GM04503 (cell line): ENCODE results near the gene MTHFD2L.

Source experiments
- DNase-seq: peaks from one replicate; pipeline ENCODE4 v3.0.0-alpha.2; 2012; ENCODE audit warnings: low read depth

The MTHFD2L gene

DNA sequence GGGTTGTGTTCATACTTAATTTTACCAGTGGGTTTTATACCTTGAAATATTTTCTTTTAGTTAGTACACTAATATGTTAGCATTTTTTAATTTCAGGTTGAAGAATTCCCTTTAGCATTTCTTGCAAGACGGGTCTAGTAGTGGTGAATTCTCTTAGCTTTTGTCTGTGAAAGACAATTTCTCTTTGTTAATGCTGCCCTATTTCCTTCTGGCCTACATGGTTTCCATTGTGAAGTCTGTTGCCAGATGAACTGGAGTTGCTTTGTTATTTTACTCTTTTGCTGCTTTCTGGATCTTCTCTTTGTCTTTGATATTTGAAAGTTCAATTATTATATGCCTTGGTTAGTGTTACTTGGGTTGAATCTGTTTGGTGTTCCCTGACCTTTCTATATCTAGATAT lies 25.0 kb upstream of the MTHFD2L start:
- DNase-seq: no peak

DNA sequence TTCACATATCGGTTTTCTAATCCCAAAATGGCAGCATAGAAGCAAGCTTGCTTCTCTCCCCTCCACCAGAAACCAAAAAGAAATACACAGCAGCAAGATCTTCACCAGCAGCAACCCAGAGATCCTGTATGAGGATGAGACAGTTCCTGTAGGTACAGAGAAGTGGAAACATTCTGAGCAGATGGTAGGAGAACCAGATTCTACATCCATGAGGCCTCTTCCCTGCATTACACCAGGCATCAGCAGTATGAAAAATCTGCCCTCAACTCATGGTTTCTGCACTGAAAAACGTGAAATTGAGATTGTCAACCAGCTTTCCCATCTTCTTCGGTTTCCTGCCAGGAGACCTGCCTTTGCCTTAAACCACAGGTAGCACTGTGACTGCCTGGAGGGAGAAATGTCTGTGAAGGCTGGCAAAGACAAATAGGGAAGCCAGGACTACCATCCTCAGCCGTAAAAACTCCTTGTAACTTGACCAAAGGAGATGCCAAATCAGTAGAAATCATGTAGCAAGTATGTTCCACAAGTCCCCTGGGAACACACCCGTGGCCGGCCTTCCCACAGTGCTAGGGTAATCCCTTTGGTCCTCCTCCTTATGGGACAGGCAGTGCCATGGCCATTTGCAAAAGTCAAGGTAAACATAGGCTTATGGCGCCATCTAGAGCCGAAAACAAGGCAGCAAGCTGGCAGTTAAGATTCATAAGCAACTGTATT lies 24.0 kb upstream of the MTHFD2L start:
- peak; percentile 66 for DNase-seq

DNA sequence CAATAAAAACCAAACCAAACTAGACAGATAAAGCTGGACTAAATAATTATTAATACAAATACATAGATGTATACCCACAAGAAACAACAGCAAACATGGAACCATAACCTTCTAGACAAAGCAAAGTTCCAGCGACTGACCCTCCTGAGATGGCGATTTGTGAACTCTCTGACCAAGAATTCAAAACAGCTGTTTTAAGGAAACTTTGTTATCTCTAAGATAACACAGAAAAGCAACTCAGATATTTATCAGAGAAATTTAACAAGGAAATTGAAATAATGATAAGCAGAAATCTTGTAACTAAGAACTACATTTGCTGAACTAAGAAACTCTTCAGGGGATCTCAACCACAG lies 23.4 kb upstream of the MTHFD2L start:
- no peak for DNase-seq

DNA sequence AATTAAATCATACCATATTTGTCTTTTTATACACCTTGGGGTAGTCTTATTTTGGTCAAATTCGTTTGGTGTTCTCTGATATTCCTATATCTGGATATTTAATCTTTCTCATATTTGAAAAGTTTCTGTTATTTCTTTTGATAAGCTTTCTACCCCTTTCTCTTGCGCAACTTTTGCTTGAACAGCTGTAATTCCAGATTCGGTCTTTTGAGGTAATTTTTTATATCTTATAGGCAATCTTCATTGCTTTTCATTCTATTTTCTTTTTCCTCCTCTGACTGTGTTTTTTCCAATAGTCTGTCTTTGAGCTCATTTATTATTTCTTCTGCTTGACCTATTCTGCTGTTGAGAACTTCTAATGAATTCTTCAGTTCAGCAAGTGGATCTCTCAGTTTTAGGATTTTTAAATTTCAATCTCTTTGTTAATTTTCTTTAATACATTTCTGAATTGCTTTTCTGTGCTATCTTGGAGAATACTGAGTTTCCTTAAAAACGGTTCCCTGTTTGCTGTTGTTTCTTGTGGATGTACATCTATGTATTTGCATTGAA lies 11.3 kb upstream of the MTHFD2L start:
- no peak for DNase-seq

DNA sequence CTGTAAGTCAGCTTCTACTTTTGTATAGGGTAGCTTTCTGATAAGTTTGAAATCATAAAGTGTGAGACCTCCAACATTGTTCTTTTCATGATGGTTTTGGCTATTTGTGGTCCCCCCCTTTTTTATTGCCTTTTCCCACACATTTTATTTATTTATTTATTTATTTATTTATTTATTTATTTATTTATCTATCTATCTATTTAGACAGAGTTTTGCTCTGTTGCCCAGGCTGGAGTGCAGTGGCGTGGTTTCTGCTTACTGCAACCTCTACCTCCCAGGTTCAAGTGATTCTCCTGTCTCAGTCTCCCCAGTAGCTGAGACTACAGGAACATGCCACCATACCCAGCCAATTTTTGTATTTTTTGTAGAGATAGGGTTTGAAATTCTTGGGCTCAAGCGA lies 9.7 kb upstream of the MTHFD2L start:
- no peak for DNase-seq

DNA sequence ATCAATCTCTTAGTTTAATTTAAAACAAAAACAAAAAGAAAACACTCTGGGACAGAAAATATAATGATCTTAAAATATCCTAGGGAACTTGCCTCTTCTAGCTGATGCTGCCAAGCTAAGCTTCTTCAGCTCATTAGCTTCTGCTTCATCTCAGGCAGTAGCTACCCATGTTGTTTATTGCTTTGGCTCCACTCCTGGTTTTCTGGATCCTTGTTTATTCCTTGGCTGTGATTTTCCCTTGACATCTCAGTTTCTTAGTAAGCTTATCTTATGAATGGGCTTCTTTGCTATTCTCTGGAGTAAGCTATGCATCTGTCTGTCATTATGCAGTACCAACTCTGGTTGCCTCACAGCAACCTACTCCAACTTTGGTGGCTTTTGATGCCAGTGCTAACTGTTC lies 5.1 kb upstream of the MTHFD2L start:
- no peak for DNase-seq

DNA sequence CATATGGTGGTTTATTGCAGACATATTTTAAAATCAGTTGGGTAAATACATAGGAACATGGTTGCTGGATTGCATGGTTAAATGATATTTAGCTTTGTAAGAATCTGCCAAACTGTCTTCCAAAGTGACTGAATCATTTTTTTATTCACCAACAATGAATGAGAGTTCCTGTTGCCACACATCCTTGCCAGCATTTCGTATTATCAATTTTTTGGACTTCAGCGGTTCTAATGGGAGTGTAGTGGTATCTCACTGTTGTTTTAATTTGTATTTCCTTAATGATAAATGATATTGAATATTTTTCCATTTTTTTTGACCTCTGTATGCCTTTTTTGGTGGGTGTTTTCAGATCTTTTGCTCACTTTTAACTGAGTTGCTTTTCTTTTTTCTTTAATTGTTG lies 1.4 kb upstream of the MTHFD2L start:
- no peak for DNase-seq

DNA sequence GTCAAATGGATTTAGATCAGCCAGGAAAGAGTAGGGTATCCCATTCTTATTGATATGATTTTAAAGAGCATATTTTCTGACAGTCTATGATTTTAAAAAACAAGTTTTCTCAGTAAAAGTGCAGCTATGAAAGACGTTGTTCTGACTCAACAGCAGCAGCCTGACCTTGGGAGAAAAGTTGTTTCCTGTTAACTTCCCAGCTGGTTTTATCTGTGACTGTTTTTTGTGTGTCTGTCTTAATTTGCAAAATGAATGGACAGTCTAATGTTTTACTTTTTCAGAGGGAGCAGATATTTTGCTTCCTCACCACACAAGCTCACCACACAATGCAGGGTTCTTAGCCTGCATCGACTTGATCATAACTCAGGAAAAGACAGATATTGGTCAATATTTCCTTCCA lies 764 bp upstream of the MTHFD2L start:
- DNase-seq: no peak

DNA sequence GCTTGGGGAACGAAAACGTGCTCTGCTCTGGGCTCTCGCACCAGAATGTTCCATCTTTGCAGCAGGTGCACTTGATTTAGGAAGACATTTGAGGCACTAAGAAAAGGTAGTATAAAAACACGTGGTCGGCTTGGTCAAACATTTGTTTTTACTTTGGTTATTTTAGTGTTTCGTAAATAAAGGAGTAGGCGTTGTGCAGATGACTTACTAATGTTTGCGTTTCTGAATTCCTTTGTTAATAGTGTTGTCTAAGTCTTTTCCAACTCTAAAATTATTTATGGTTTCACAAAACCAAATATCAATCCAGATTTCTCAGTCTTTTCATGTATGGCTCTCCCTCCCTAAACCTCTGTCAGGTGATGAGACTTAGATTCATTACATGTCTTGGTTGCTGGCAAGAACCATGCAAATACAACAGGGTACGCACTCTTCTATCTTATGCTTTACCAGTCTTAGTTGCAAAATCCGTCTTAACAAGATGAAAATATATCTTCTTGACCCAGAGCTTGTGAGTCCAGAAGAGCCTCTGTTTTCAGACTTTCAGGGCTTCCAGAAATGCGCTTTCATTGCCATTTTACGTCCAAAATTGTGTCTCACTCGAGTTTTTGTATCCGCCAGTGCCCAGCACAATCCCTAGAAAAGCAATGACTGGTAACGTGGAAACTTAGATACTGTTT lies 686 bp downstream of the MTHFD2L start:
- DNase-seq: no peak

DNA sequence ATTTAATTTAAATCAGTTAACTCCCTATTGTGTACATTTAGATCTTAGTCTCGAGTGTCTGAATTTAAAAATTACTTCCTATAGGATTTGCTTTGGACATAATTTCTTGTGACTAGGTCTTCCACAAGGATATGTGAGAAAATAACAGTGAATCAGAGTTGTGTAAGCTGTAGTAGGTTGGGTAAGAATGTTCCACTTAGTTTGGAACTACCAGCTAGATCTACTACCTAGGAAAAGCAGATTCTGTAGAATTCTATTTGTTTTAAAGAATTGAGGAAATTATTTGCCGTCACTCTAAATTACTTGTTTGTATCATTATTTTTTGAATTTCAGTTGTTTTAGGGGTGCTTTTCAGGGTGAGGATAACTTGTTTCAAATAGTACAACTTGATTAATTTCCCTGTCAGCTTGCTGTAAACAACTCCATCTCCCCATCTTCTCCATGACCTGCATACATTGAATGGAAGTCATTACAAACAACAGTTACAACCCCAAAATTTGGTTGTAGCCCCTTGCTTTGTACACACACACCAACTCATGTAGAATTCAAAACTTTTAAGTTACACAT lies 1.3 kb downstream of the MTHFD2L start:
- DNase-seq: no peak

DNA sequence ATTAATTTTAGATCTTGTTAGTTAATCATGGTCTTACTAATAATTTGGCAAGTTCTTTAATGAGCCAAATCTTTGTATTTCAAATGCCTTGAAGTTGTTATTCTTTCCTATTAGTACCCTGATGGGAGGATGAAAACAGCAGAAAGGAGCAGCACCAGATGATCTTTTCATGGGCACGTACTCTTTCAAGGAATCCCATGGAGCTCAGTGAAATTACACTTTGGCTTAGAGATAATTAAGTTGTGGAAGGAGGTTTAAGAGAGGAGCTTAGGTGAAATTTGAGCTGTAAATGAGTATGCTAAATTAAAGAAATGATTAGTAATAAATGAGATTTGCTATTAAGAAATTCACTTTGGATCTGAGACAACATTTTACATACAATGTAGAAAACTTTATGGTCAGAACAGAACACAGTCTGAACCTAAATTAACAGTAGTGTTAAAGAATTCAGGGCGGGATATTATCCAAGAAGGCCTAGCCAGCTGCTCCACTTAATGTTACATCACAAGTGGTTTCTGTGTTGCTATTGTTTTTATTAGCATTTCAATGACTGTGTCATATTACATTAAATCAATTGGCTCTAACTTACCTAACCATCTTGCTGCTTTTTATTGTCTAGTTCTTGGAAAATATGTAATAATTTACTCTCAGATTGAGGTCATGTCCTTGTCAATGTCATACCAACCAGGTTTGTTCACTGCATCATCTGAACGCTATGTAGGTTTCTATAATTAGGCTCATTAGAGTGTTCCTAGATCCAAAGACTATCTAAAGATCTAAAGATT lies 3.9 kb downstream of the MTHFD2L start:
- no peak for DNase-seq

DNA sequence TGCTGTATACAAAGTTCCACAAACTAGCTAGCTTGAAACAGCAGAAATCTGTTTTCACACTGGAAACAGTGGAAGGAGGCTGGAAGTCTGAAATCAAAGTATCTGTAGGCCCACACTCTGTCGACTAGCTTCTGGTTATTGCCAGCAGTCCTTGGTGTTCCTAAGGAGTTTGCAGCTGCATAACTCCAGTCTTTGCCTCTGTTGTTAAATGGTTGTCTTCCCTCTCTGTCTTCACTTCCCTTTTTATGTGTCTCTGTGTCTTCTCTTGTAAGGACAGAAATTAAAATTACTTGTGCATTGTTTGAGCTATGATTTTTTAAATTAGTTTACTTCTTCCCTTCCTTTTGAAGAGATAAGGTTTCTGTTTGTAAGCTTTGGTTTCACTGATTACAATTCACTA lies 8.2 kb downstream of the MTHFD2L start:
- no peak for DNase-seq

DNA sequence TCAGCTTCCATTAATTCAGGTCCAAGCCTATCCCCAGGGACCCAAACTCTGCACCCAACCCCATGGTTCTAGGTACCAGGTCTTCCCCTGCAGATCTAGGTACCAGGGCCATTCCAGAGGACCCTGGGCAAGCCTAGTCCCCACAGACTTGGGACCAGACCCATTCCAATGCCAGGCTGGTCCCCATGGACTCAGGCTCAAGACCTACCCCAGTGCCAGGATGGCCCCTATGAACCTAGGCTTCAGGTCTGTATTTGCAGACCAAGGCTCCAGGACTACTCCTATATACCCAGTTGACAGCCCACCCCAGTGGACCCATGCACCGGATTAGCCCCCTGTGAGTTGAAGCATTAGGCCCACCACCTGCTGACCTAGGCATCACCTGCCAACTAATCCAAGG lies 8.9 kb downstream of the MTHFD2L start:
- no peak for DNase-seq

DNA sequence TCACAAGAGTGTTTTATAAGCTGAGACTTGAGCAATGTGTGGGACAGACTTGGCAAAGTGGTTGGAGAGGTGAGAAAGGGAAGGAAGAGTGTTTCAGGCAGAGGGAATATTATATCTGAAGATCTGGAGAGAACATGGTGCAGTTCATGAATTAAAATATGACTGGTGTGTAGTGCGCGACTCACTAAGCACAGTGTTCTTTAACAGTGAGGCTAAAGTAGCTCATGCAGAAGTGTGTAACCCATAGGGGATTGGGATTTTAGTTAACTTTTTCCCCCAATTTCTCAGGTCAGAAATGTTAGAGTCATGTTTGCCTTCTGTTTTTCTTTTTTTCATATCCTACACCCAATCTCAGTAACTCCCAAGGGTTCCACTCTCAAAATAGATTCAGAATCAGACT lies 9.7 kb downstream of the MTHFD2L start:
- DNase-seq: no peak

DNA sequence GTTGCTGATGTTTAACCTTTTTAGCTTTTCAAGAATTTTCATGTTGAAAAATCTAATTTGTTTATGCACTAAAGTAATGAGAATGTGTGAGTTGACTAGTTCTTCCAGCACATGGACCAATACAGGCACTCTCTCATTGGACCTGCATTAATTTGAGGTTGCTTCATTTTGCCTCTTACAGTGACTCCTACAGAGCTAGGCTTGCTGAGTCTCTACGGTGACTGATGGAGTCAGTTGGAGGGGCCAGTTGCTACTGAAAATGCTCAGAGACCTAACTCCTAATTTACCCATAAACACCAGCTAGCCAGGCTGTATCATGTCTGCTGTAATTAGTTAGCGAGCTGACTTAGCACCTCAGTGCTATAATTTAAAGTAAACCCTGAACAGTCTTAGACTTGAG lies 10.9 kb downstream of the MTHFD2L start:
- DNase-seq: no peak

DNA sequence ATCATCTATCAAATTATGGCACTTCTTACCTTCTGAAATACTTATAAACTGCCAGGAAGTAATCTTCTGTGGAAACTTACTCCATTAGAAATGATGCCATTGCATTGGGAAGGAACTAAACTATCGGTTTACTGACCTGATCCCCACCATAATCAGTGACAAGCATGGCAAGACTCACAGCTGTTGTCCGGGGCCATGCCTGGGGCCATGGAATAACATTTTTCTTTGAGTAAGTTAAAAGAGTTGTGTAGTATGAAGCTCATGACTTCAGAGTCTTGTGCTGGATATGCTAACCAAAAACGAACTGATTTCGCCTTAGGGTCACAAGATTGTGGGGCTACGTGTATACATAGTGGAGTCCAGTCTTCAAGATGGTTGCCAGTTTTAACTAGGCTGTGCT lies 15.4 kb downstream of the MTHFD2L start:
- no peak for DNase-seq

DNA sequence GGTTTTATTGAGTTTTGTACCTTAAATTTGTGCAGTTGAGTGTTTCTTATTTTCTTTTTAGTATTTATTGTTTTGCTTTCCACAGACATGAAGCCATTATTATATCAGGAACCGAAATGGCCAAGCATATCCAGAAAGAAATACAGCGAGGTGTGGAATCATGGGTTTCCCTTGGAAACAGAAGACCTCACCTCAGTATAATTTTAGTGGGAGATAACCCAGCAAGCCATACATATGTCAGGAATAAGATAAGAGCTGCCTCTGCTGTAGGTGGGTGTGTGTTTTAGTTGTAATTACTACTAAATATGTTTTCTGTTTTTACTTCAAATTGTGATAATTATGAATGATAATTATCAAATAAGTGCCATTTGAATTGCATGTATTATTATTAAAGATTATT lies 16.5 kb downstream of the MTHFD2L start:
- DNase-seq: no peak

DNA sequence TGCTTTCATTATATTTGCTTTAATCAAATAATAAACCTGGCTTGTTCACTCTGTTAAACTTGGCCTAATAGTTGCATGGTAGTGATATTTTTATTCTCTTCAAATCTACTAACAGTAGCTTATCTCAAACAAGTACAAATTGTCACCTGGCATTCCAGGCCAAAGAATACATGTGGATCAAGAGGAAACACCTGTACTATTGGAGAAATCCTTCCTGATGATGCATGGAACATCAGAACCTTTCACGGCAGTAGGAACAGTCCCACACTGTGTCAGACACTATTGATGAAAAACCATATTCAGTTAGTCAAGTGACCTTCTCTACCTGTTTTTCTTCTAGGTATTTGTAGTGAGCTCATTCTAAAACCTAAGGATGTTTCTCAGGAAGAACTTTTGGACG lies 17.0 kb downstream of the MTHFD2L start:
- DNase-seq: no peak

DNA sequence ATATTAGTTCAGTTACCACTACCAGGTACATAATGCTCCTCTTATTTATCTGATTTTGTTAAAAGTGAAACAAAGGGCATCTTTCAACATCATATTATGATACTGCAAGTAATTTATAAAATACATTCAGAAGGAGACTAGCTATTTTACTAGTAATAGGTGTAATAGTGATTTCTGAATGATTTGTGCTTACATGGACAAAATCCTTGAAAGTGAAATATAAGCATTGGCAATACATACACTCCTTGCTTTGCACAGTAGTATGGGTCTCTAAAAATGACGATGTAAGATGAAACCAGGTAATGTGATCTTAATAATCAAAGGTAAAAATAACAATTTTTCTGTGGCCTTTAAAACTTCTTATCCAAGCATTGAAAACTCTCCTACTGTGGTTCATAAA lies 17.5 kb downstream of the MTHFD2L start:
- DNase-seq: no peak

DNA sequence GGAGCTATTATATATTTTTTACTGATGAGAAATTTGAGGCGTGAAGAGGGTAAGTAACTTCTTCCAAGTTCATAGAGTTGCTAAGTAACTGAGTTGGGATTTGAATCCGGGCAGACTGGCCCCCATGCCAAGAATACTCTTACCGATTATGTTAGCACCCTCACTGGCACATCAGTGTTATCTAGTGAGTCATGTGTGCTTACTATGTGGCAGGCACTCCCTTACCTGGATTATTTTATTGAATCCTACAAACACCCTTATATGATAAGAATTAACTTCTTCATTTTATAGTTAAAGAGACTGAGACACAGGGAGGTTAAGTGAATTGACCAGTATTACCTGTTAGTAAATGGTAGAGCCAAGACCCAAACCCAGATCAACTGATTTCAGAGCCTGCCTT lies 20.9 kb downstream of the MTHFD2L start:
- no peak for DNase-seq

DNA sequence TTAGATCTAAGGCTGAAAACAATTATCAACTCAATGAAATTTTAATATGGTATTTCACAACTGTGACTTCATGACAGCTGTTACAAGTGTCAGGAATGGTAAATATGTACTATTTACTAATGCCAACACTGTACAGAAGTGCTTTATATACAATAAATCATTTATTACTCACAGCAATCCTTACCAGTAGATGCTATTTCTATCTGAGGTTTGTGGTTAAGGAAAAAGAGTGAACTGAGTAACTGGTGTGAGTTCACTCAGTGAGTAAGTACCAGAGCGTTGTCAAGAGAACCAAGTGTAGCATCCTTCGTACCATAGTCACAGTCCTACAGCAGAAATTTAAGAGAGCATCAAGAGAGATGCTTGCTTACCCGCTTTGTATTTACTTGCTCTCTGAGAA lies 23.3 kb downstream of the MTHFD2L start:
- DNase-seq: peak; percentile 60

DNA sequence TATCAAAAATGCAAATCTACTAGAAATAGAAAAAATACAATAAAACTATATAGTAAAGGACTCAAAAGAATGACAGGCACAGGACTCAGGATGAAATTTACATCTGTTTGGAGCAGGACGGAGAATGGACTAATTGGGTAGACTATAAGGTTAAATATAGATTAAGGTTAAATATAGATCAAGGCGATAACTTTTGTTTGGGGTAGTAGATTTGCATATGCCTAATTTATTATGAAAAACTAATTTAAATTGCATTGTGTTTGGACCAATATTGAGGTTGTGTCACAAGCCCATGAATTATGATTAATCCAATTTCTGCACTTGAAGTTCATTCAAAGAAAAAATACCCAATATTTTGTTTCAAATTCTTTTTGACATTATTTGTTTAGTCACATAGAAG lies 31.0 kb downstream of the MTHFD2L start:
- DNase-seq: no peak
